LNCaP clone FGC (cell line): ENCODE data around the gene ANAPC7.
"Not testable (repeated sequence)": the region's sequence is repeated elsewhere in the genome, so short reads cannot be mapped to it uniquely, and the experiment has no call there.

ENCODE experiments used
- DNase-seq: peaks from one replicate; pipeline ENCODE4 v3.0.0-alpha.2; 2011; ENCODE audit warnings: low read depth
- H3K4me3 ChIP-seq: 2 replicates; pipeline ENCODE4 v1.5.1; 2011; ENCODE audit warnings: mild to moderate bottlenecking, low read depth, low read length, control low read depth
- TF ChIP-seq, protein P1 (sequence below): IDR thresholded peaks from 2 replicates; pipeline ENCODE4 v1.5.1; 2012; ENCODE audit warnings: mild to moderate bottlenecking; ENCODE audit not compliant: control insufficient read depth, insufficient read depth; ENCODE audit errors: extremely low read depth

Gene ANAPC7

DNA sequence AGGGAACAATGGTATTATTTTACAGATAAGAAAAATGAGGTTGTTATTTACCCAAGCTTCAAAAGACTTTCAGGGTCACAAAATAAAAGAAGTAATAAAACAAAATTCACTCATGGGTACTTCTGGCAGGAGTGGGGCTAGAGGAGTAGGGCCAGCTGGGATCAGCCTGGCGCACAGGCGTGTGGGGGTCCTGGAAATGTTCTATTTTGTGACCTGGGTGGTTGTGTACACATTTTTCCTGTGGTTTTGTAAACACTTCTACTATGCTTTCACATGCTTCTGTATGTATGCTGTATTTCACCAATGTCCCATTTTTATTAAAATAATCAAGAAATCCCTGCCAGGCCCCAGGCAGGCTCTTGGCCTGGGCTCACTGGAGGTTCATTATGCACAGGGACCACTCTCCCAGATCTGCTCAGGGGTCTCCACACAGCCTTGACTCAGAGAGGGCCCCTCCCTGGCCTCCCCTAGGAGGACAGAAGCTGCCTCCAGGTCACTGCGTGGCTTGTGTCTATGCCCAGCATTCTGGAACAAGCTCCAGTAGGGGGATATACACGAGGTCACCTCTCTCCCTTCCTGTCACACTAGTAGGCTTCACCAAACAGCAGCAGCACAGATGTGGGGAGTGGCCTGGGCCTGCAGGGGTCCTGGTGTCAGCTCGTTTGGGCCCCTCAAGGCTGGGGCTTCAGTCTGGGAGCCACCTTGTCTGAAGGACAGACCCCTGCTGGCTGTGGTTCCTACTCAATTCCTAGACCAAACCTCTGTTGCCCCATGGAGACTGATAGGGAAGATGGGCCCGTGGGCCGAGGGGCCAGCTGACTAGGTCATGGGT is 37.8 kb downstream of the ANAPC7 start:
- no peak for DNase-seq
- TF ChIP-seq, protein P1, sequence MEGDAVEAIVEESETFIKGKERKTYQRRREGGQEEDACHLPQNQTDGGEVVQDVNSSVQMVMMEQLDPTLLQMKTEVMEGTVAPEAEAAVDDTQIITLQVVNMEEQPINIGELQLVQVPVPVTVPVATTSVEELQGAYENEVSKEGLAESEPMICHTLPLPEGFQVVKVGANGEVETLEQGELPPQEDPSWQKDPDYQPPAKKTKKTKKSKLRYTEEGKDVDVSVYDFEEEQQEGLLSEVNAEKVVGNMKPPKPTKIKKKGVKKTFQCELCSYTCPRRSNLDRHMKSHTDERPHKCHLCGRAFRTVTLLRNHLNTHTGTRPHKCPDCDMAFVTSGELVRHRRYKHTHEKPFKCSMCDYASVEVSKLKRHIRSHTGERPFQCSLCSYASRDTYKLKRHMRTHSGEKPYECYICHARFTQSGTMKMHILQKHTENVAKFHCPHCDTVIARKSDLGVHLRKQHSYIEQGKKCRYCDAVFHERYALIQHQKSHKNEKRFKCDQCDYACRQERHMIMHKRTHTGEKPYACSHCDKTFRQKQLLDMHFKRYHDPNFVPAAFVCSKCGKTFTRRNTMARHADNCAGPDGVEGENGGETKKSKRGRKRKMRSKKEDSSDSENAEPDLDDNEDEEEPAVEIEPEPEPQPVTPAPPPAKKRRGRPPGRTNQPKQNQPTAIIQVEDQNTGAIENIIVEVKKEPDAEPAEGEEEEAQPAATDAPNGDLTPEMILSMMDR: no peak
- no peak overlapping the region for H3K4me3 ChIP-seq

DNA sequence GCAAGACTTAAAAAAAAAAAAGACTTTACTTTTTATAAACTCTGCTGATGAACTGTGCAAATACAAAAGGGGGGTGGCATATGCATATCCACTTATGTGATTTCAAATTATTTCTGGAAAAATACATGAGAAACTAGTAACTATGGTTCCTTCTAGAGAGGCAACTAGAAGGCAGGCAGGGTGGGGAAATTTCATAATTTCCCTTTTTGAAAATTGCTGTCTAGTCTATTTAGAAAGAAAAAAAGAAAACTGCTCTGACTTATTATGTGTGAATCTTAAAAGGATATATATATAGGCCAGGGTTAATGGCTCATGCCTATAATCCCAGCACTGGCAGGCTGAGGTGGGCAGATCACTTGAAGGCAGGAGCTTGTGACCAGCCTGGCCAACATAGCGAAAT is 42.3 kb downstream of the ANAPC7 start:
- no peak for DNase-seq
- TF ChIP-seq, protein P1: no peak
- H3K4me3 ChIP-seq: no peak overlapping the region

DNA sequence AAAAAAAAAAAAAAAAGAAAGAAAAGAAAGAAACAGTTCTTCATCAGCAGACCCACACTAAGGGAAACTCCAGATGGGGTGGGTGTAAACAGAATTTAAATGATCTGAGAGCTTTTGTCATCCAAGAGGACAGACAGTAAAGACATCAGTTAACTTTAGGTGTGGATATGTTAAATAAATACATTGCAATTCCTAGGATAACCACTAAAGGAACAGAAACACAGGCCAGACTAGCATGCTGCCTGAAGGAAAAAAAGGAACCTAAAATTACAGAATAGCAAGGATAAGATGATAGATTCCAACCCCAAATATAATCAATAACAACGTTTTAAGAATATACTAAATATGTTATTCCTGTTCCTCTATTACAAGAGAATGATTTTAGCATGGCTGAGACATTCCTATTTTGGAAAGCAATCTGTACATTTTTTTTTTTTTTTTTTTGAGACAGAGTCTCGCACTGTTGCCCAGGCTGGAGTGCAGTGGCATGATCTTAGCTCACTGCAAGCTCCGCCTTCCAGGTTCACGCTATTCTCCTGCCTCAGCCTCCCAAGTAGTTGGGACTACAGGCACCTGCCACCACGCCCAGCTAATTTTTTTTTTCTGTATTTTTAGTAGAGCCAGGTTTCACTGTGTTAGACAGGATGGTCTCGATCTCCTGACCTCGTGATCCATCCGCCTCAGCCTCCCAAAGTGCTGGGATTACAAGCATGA is 45.0 kb downstream of the ANAPC7 start:
- DNase-seq, H3K4me3 ChIP-seq: not testable (repeated sequence)
- TF ChIP-seq, protein P1: peak; percentile 23; the same call in 1 of the 2 replicates

DNA sequence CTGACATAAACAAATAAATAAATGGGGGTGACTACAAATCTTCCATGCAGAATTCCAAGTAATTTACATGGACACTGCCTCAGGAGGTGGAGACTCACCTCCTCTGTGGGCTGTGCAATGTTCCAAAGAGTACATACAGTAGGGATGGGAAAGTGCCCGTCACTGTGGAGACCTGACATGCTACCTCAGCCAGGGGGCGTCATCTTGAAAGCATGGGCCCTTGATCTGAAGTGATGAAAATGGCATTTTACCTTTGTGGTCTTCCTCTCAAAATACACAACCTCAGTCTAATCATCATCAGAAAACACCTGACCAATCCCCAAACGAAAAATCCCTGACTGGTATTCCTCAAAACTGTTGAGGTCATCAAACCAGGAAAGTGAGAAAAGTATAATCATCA is 48.4 kb downstream of the ANAPC7 start:
- TF ChIP-seq, protein P1: peak; percentile 26; the same call in 1 of the 2 replicates
- H3K4me3 ChIP-seq: no peak overlapping the region
- no peak for DNase-seq

DNA sequence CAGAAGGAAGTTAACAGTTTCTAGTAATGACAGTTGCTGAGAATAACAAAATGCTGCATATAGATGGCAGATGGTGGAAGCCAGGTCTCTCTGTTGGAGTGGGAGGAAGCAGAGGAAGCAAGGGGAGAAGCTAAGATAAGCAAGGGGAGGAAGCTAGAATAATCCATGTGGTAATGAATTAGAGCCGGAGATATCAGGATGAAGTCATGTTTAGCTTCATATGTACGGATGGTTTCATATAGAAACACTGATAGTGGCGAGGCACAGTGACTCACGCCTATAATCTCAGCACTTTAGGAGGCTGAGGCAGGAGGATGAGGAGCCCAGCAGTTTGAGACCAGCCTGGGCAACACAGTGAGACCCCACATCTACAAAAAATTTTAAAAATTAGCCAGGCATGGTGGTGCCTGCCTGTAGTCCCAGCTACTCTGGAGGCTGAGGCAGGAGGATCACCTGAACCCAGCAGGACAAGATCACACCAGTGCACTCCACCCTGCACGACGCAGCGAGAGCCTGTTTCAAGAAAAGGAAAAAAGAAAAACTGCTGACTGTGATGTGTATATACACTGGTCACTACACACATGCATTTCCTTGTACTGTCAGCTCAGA is 49.2 kb downstream of the ANAPC7 start:
- no peak for DNase-seq
- TF ChIP-seq, protein P1: no peak
- no peak overlapping the region for H3K4me3 ChIP-seq

DNA sequence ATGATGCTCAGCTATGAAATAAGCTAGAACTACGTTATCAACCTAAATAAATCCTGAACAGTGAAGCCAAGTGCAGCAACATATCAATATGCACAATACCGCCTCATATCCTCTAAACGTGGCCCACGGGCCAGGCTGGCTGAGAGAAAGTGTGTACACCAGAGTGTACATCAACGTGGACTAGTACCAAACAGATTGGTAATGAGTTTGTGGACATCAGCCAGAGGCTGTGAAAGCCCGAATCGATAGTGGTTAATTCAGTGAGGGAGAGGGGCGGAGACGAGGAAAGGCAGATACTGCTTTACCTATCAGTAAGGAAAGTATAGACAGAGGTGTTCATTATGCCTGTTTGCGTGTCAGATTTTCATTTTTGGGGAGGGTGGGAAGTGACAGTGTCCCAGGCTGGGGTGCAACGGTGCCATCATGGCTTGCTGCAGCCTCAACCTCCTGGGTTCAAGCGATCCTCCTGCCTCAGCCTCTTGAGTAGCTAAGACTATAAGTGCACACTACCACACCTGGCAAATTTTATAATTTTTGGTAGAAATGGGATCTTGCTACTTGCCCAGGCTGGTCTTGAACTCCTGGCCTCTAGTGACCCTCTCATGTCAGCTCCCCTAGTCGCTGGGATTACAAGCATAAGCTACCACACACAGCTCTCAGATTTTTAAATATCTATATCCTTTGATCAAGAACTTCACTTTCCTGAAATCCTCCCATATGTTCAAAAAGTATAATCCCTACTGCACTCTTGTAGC is 50.1 kb downstream of the ANAPC7 start:
- no peak for DNase-seq

More for the DNA sequence above, 50.1 kb downstream of the ANAPC7 start:
- H3K4me3 ChIP-seq: no peak overlapping the region
- TF ChIP-seq, protein P1: no peak
